ENCODE results near the gene FANCL. TPM values are rescaled to one million over a fixed set of nuclear protein-coding genes. Genes with fewer than 3 reads are reported as not detected.

FANCL gene
- total RNA-seq: 9.8 and 11.8 TPM in 2 replicates

GRCh38 chr2:58240670-58241545, at the start of gene FANCL:
TSS of gene FANCL (minus strand) at chr2:58241325. CDS start at chr2:58241313, 12 bp downstream.

Other genes with a start within 250 kb of the FANCL start
- gene VRK2, start 194.5 kb downstream of the FANCL start, total RNA-seq: 17.5 and 18.4 TPM in 2 replicates